OCI-LY7 (cell line): ENCODE results near the gene SCN1B.

ENCODE experiments used
- CTCF ChIP-seq: fragments of 200-600 bp; sonication (generic); conservative IDR thresholded peaks from 2 replicates; pipeline ENCODE4 v1.5.1; 2014; ENCODE audit warnings: mild to moderate bottlenecking, antibody characterized with exemption, low read length, moderate library complexity, mixed read lengths
- EZH2phosphoT487 ChIP-seq: fragments of 200-600 bp; sonication (generic); IDR thresholded peaks from 2 replicates; pipeline ENCODE4 v1.6.1; 2018; ENCODE audit warnings: low read depth, borderline replicate concordance, mild to moderate bottlenecking, mixed run types, antibody characterized with exemption, low read length, moderate library complexity, mixed read lengths

- TF ChIP-seq CTCF (no peak), EZH2phosphoT487 (no peak)
Observed at GRCh38 chr19:35005256-35005977, 24.9 kb upstream of the SCN1B start.
